ENCODE data around the gene PHLDB2. TPM values are rescaled to one million over a fixed set of nuclear protein-coding genes. Genes with fewer than 3 reads are reported as not detected.

PHLDB2 gene
- total RNA-seq, 2 experiments from 2014 or later = 2.1 TPM

DNA sequence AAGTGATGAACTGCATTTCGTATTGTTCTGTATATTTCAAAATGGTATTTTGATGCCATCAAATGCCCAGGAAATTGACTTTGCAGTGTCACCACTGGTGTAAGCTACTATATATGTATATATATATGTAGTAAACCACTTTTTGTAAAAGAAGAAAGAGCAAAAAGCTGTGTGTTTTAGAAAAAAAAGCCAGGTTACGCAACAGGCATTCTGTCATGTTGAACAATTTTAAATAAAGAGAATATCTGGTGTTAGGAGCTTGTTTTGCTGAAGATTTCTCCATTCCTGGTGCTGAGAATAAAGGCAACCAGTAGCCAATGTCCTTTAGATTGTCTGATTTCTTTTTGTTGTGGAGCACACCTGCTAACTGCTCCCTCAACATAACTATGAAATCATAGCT lies 116.1 kb downstream of the PHLDB2 start:
- H3K27ac Mint-ChIP-seq = no peak overlapping the region
- no peak overlapping the region for H3K4me3 Mint-ChIP-seq
- H3K36me3 Mint-ChIP-seq = no peaks in the 10 kb centered on the region
- ChIA-PET POLR2A (no interaction called here), CTCF (interaction anchor here (0.9 to 1.4 kb wide), 4 partner anchors 14 to 302 kb away, joined by 3 to 8 read pairs (median 3); no protein-coding TSS in a partner anchor)
- no peaks in the 10 kb centered on the region for H3K9me3 Mint-ChIP-seq
- H3K27me3 Mint-ChIP-seq = no peaks in the 10 kb centered on the region
- intact Hi-C loops (cut with micrococcal nuclease) = loop anchor here (5.0 to 10.0 kb wide), 3 partner anchors 358 to 900 kb away; partner anchors contain the start of gene NECTIN3
- DNase-seq = no peak
- peaks cover 7% of the 10 kb centered on the region for H3K4me1 Mint-ChIP-seq (ENCODE audit: low read depth)

DNA sequence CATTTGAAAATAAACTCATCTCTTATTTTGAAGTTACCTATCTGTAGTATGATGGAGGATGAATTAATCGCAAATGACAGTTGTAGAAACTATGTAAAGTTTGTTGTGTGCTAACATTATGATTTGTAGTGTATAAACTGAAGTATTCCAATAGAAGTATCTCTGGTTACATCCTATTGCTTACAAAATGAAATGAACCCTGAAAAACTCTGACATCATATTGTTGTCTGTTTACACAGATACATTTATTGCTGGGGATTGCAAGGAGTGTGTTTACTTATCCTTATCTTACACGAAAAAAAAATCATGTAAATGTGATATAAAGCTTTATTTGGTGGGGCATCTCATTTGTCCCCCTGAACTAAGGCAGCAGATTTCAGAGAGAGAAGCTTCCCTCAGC lies 117.2 kb downstream of the PHLDB2 start:
- no peak overlapping the region for H3K27ac Mint-ChIP-seq
- no peaks in the 10 kb centered on the region for H3K9me3 Mint-ChIP-seq
- no peaks in the 10 kb centered on the region for H3K27me3 Mint-ChIP-seq
- H3K4me1 Mint-ChIP-seq (ENCODE audit: low read depth) = peaks cover 18% of the 10 kb centered on the region
- POLR2A ChIA-PET = no interaction called here
- intact Hi-C loops (cut with micrococcal nuclease) = loop anchor here (5.0 to 10.0 kb wide), 3 partner anchors 359 to 901 kb away; partner anchors contain the start of gene NECTIN3
- CTCF ChIA-PET = interaction anchor here (0.8 to 4.9 kb wide), 4 partner anchors 8 to 259 kb away, joined by 3 to 55 read pairs (median 24); no protein-coding TSS in a partner anchor
- no peak overlapping the region for H3K4me3 Mint-ChIP-seq
- peaks cover 4% of the 10 kb centered on the region for H3K36me3 Mint-ChIP-seq
- DNase-seq = no peak

DNA sequence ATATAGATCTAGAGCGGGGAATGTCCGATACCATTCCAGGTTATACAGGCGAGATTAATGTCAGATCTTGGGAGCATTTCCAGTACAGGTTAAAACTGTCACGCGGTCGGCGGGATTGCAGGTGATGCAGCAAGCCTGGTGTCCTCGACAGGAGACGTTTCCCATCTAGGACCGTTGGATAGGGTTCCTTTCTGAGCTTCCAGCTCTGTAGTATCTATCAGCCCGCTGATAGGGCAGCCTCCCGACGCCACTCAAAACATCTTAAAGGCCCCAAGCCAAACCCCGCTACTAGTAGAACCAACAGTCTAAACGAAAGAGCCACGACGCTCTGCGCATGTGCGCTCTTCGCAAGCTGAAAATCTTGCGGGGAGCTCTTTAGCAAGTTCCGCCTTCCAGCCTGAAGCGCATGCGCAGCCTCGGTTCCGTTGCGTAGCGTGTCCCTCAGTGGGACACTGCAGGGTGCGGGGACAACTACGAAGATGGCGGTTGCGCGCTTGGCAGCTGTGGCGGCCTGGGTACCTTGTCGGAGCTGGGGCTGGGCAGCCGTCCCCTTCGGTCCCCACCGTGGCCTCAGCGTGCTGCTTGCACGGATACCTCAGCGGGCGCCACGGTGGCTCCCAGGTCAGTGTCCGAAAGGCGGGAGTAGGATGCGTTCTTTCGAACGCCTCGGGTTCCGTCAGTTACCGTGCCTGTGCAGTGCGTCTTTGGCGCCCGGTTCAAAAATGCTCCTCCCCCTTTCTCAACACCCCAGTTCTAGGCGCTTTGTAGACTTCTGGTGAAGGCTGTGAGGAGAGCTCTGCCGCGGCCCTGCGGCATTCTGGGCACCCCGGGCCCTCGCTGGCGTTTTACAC lies 119.7 kb downstream of the PHLDB2 start, which contains the start of gene ABHD10:
Gene ABHD10, plus strand, starts transcription at position 444 of the 851 bp plus-strand sequence. Its CDS starts 36 bp downstream, at position 480.
- ChIA-PET CTCF (interaction anchor here (0.6 to 4.9 kb wide), 21 partner anchors 8 to 398 kb away, joined by 3 to 55 read pairs (median 4); partner anchors contain the start of gene PHLDB2), POLR2A (interaction anchor here (0.6 to 2.9 kb wide), 23 partner anchors 11 to 431 kb away, joined by 3 to 13 read pairs (median 4); no protein-coding TSS in a partner anchor)
- Mint-ChIP-seq H3K27ac (peak within 1 kb of the TSS; percentile 91), H3K27me3 (no peaks in the 10 kb centered on the region), H3K9me3 (no peaks in the 10 kb centered on the region), H3K4me3 (peak within 1 kb of the TSS; percentile 90), H3K4me1 (ENCODE audit: low read depth) (peaks cover 38% of the 10 kb centered on the region), H3K36me3 (peaks cover 13% of the 10 kb centered on the region)
- intact Hi-C loops (cut with micrococcal nuclease) = loop anchor here (1.0 to 10.0 kb wide), 6 partner anchors 23 to 904 kb away; partner anchors contain the start of gene NECTIN3
- peak; percentile 98 for DNase-seq

DNA sequence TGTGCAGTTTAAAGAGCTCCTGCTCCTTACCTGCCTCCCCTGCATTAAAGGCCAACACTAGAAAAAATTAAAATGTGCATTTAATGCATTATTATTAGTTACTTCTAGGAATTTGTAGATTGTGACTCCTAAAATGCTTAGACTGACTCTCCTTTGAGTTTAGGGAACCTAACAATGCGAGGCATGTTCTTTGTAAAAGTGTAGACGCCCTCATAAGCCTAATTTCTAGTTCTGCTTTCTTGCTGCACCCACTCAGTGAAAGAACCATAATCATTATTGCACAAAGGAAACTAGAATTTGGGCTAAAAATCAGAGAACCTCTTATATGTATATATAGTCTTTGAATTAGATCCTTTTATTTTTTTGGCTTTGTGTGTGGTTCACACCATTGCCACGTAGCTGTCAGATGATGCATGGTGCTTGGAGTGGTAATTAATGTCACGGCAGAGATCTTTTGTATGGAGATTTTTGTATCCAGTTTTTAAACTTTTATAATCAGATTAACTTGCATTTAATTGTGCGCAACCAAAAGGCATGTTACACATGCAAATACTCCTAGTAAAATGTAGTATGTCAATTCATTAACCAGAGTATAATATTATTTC lies 120.5 kb downstream of the PHLDB2 start:
- ChIA-PET POLR2A (interaction anchor here (0.7 to 2.9 kb wide), 18 partner anchors 14 to 432 kb away, joined by 3 to 13 read pairs (median 4); no protein-coding TSS in a partner anchor), CTCF (interaction anchor here (0.7 to 4.9 kb wide), 17 partner anchors 9 to 311 kb away, joined by 3 to 55 read pairs (median 5); partner anchors contain the start of gene PHLDB2)
- Mint-ChIP-seq H3K27ac (peak overlapping the region; percentile 91), H3K9me3 (no peaks in the 10 kb centered on the region), H3K4me1 (ENCODE audit: low read depth) (peaks cover 44% of the 10 kb centered on the region), H3K36me3 (peaks cover 17% of the 10 kb centered on the region), H3K4me3 (peak overlapping the region; percentile 90), H3K27me3 (no peaks in the 10 kb centered on the region)
- intact Hi-C loops (cut with micrococcal nuclease) = loop anchor here (1.0 to 10.0 kb wide), 6 partner anchors 34 to 905 kb away; partner anchors contain the start of gene NECTIN3
- no peak for DNase-seq

DNA sequence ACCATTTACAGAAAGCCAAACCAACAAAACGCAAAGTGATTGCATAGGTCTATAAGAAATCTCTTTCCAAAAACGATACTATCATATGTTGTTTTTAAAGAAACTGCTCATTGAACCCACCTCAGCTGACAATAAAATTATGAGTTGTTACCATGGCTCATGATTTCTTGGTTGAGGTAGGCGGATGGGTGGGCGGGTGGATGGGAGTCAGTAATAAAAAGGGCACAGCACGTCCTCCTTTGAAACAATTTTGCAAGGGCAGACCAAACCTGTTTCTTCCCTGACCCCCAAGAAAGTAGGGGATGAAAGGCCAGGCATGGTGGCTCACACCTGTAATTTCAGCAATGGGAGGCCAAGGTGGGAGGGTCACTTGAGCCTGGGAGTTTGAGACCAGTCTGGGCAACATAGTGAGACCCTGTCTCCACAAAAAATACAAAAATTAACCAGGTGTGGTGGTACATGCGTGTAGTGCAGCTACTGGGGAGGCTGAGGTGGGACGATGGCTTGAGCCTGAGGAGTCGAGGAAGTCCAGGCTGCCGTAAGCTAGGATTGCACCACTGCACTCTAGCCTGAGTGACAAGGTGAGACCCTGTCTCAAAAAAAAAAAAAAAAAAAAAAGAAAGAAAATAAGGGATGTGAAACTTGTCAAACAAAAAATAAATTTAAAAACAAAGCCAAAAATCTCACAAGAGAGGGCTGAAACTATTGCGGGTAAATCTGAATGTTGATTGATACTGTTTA lies 121.8 kb downstream of the PHLDB2 start:
- peak; percentile 72 for DNase-seq
- H3K9me3 Mint-ChIP-seq = no peaks in the 10 kb centered on the region
- H3K27ac Mint-ChIP-seq = peak overlapping the region; percentile 91
- H3K27me3 Mint-ChIP-seq = no peaks in the 10 kb centered on the region
- H3K4me3 Mint-ChIP-seq = peak overlapping the region; percentile 90
- intact Hi-C loops (cut with micrococcal nuclease) = loop anchor here (2.0 kb wide), 1 partner anchor 76 kb away; no protein-coding TSS in a partner anchor
- peaks cover 19% of the 10 kb centered on the region for H3K36me3 Mint-ChIP-seq
- ChIA-PET POLR2A (interaction anchor here (0.6 to 2.9 kb wide), 3 partner anchors 13 to 121 kb away, joined by 3 to 13 read pairs (median 8); no protein-coding TSS in a partner anchor), CTCF (interaction anchor here (1.6 to 4.9 kb wide), 6 partner anchors 9 to 313 kb away, joined by 6 to 55 read pairs (median 12); no protein-coding TSS in a partner anchor)
- peaks cover 58% of the 10 kb centered on the region for H3K4me1 Mint-ChIP-seq (ENCODE audit: low read depth)

DNA sequence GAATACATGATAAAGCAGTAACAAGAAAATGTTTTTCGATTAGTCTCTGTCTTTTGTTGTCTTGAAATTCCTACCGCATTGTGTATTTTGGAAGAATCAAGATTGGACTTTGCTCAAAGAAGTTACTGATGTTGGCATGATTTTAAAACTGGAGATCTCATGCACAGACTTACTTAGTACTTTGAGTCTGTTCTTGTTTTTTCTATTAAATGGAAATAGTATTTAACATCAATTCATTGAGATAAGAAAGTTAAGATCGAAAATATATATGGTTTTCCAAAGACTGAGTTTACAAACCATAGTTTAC lies 122.3 kb downstream of the PHLDB2 start:
- intact Hi-C loops (cut with micrococcal nuclease) = loop anchor here (2.0 kb wide), 1 partner anchor 75 kb away; no protein-coding TSS in a partner anchor
- Mint-ChIP-seq H3K4me3 (peak overlapping the region; percentile 90), H3K27ac (peak overlapping the region; percentile 91)

DNA sequence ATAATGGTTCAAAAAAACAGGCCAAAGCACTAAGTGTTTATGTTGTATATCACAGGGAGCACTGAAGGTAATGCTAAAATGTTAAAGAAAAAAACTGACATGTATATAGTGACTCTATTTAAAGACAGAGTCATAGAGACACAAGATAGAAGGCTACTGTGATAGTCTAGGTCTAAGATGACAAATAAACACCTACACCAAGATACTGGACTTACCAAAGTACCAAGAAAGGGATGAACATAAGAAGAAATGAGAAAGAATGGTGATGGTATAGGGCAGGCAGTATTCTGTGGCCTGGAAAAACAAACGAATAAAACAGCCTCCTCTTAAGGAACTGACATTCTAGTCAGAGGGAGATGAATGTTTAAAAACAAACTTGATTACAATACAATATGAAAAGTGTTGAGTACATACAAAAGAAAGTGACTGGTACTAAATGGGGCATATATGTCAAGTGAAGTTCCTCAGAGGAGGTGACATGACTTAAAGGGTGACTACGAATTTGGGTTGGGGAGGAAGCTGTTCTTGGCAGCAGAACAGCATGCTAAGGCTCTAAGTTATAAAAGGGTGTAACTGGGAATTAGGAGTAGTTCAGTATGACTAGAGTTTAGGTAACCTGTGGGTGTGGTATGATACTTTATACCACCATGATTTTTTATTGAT lies 125.7 kb downstream of the PHLDB2 start:
- Mint-ChIP-seq H3K4me3 (no peak overlapping the region), H3K4me1 (ENCODE audit: low read depth) (peaks cover 63% of the 10 kb centered on the region)
- intact Hi-C loops (cut with micrococcal nuclease) = loop anchor here (1.0 to 2.0 kb wide), 2 partner anchors 18 to 59 kb away; no protein-coding TSS in a partner anchor

More for the DNA sequence above, 122.3 kb downstream of the PHLDB2 start:
- DNase-seq = no peak
- ChIA-PET POLR2A (no interaction called here), CTCF (interaction anchor here (0.6 to 2.7 kb wide), 4 partner anchors 14 to 364 kb away, joined by 3 to 12 read pairs (median 6); no protein-coding TSS in a partner anchor)
- Mint-ChIP-seq H3K36me3 (peaks cover 22% of the 10 kb centered on the region), H3K4me1 (ENCODE audit: low read depth) (peaks cover 61% of the 10 kb centered on the region), H3K27me3 (no peaks in the 10 kb centered on the region), H3K9me3 (no peaks in the 10 kb centered on the region)

DNA sequence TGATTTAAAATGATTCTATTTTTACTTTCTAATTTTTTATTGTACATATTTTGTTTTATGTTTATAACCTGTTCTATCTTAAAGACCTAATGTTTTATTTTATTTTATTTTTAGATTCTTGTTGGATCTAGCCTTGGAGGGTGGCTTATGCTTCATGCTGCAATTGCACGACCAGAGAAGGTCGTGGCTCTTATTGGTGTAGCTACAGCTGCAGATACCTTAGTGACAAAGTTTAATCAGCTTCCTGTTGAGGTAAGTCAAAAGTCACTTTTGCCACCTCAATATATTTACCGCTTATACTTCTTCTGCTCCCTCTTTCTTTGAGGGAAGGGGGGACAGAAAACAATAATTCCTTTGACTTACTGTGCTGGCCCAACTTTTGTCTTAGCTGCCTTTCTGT lies 127.7 kb downstream of the PHLDB2 start:
- Mint-ChIP-seq H3K4me1 (ENCODE audit: low read depth) (peaks cover 45% of the 10 kb centered on the region), H3K4me3 (no peak overlapping the region), H3K27me3 (no peaks in the 10 kb centered on the region), H3K27ac (peak overlapping the region; percentile 39), H3K9me3 (no peaks in the 10 kb centered on the region), H3K36me3 (peaks cover 36% of the 10 kb centered on the region)
- CTCF ChIA-PET = interaction anchor here (0.7 to 13.2 kb wide), 6 partner anchors 10 to 167 kb away, joined by 3 to 395 read pairs (median 3); no protein-coding TSS in a partner anchor
- no peak for DNase-seq
- POLR2A ChIA-PET = no interaction called here
- intact Hi-C loops (cut with micrococcal nuclease) = no loop called here

More for the DNA sequence above, 125.7 kb downstream of the PHLDB2 start:
- DNase-seq = no peak
- ChIA-PET POLR2A (no interaction called here), CTCF (interaction anchor here (13.2 kb wide), 1 partner anchor 30 kb away, joined by 395 read pairs; no protein-coding TSS in a partner anchor)
- peaks cover 39% of the 10 kb centered on the region for H3K36me3 Mint-ChIP-seq
- no peaks in the 10 kb centered on the region for H3K27me3 Mint-ChIP-seq
- H3K27ac Mint-ChIP-seq = peak overlapping the region; percentile 57
- H3K9me3 Mint-ChIP-seq = no peaks in the 10 kb centered on the region

DNA sequence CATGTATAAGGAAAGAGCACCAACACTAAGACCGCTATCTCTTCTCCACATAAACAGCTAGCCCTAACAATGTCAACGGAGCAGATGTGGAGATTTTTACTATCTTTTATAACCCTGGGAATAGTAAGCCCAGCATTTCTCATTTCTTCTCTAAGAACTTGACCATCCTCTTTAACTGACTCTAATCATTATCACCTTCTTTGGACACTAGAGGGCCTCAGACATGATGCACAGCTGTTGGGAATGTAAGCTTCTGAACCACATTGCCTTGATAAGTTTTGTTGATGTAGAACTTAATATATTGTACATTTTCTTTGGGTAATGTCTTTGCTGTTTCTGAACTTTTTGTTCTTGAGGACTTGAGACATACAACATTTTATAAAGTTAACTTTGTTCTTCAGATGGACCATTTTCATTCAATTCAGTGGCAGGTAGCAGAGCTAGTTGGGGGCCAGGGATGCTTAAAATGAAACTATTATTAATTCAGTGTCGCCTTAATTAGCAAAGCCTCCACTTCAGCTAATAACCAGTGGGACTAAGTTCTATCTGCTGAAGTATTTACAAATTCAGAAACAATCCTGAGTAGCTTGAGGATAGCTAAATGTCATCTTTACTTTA lies 130.1 kb downstream of the PHLDB2 start:
- peaks cover 27% of the 10 kb centered on the region for H3K4me1 Mint-ChIP-seq (ENCODE audit: low read depth)
- no peaks in the 10 kb centered on the region for H3K9me3 Mint-ChIP-seq
- H3K36me3 Mint-ChIP-seq = peaks cover 38% of the 10 kb centered on the region
- ChIA-PET POLR2A (interaction anchor here (0.7 to 1.4 kb wide), 2 partner anchors 24 to 656 kb away, joined by 4 to 7 read pairs; no protein-coding TSS in a partner anchor), CTCF (interaction anchor here (0.9 to 13.2 kb wide), 31 partner anchors 9 to 349 kb away, joined by 3 to 395 read pairs (median 5); partner anchors contain the start of genes ABHD10, CD200, TAGLN3 and TMPRSS7)
- H3K27ac Mint-ChIP-seq = no peak overlapping the region
- H3K27me3 Mint-ChIP-seq = no peaks in the 10 kb centered on the region
- DNase-seq = no peak
- H3K4me3 Mint-ChIP-seq = no peak overlapping the region
- intact Hi-C loops (cut with micrococcal nuclease) = loop anchor here (1.0 kb wide), 3 partner anchors 11 to 54 kb away; no protein-coding TSS in a partner anchor

DNA sequence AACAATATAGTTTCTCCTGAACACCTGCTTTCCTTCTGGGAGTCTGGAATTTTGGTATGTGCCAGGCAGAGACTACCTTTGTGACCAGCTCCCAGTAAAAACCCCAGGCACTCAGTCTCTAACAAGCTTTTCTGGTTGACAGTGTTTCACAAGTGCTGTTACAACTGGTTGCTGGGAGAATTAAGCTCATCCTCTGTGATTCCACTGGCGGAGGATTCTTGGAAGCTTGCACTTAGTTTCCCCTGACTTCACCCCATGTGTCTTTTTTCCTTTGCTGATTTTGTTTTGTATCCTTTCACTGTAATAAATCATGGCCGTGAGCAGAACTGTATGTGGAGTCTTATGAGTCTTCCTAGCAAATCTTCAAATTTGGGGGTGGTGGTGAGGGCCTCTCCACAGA lies 134.0 kb downstream of the PHLDB2 start:
- H3K9me3 Mint-ChIP-seq = no peaks in the 10 kb centered on the region
- ChIA-PET POLR2A (interaction anchor here (3.2 kb wide), 1 partner anchor 11 kb away, joined by 10 read pairs; no protein-coding TSS in a partner anchor), CTCF (interaction anchor here (1.3 to 13.2 kb wide), 4 partner anchors 8 to 51 kb away, joined by 3 to 395 read pairs (median 26); no protein-coding TSS in a partner anchor)
- H3K27me3 Mint-ChIP-seq = no peaks in the 10 kb centered on the region
- no peak overlapping the region for H3K27ac Mint-ChIP-seq
- H3K36me3 Mint-ChIP-seq = peaks cover 21% of the 10 kb centered on the region
- H3K4me1 Mint-ChIP-seq (ENCODE audit: low read depth) = peaks cover 5% of the 10 kb centered on the region
- intact Hi-C loops (cut with micrococcal nuclease) = no loop called here
- no peak for DNase-seq
- no peak overlapping the region for H3K4me3 Mint-ChIP-seq
